SK-N-MC (cell line): Measurements from ENCODE around the gene KAZN.

Experiments used
- EZH2 ChIP-seq: fragments of 200-600 bp; sonication (generic); IDR thresholded peaks from one replicate; pipeline ENCODE4 v1.6.1; 2017; ENCODE audit warnings: antibody characterized with exemption
- FOXP2 ChIP-seq: optimal IDR thresholded peaks from 2 replicates; pipeline ENCODE3; 2011; ENCODE audit warnings: mild to moderate bottlenecking, moderate library complexity; ENCODE audit not compliant: insufficient read depth; ENCODE audit errors: extremely low read length, control extremely low read depth
- POLR2AphosphoS5 ChIP-seq: IDR thresholded peaks from 2 replicates; pipeline ENCODE4 v1.6.1; 2012; ENCODE audit warnings: mild to moderate bottlenecking, low read depth, low read length, borderline replicate concordance

GRCh38 chr1:15148475-15148874 is 550.0 kb downstream of the KAZN start:
- TF ChIP-seq EZH2, result no peak
- TF ChIP-seq POLR2AphosphoS5, result no peak
- TF ChIP-seq FOXP2, result no peak
